Endothelial cell of umbilical vein (primary cell): Measurements from ENCODE around the gene KPNB1. TPM values are rescaled to one million over a fixed set of nuclear protein-coding genes. Genes with fewer than 3 reads are reported as not detected.

Experiments used
- BruUV-seq: library from RNA; stranded (reverse); fragments of 400-500 nt; replicated peaks from 2 replicates; lab custom pipeline; 2021; lab: Mats Ljungman, UMichigan
- CTCF ChIA-PET: fragments of 300-600, 350-600 bp; sonication (Branson Sonifier 250); formaldehyde crosslinking; loops from one replicate; lab custom pipeline; 2021; ENCODE audit warnings: antibody characterized with exemption, inconsistent platforms; lab: Charles Lee
- POLR2A ChIA-PET: fragments of 300-600, 350-600 bp; sonication (Branson Sonifier 250); formaldehyde crosslinking; loops from one replicate; lab custom pipeline; 2021; ENCODE audit warnings: antibody characterized with exemption, inconsistent platforms; lab: Charles Lee
- DNase-seq: peaks from one replicate; pipeline ENCODE4 v3.0.0-alpha.2; 2011; ENCODE audit warnings: low read depth, low spot score
- FAIRE-seq: peaks from 2 replicates; lab custom pipeline; 2011; peaks lifted over from hg19 to GRCh38; lab: Jason Lieb, UNC
- H2AFZ ChIP-seq: 2 replicates; pipeline ENCODE4 v1.6.0; 2012; ENCODE audit warnings: low read depth, low read length, control low read depth, inconsistent platforms
- H3K27ac ChIP-seq: 2 replicates; pipeline ENCODE4 v1.5.1; 2011; ENCODE audit warnings: low read depth, mild to moderate bottlenecking, control low read depth, low read length, moderate library complexity; ENCODE audit not compliant: insufficient read depth
- H3K27me3 ChIP-seq, 2 experiments: 2 replicates each; pipeline versions ENCODE4 v1.6.0 to v1.6.1; 2011; ENCODE audit warnings: low read length in 2 of 2, mixed read lengths in 1 of 2; ENCODE audit not compliant: control insufficient read depth in 2 of 2, insufficient read depth in 2 of 2
- H3K36me3 ChIP-seq, 2 experiments: 2 replicates in 1 of 2; 3 replicates in 1 of 2; pipeline ENCODE4 v1.5.1; 2011; ENCODE audit warnings: low read length in 2 of 2, mild to moderate bottlenecking in 1 of 2, moderate library complexity in 1 of 2; ENCODE audit not compliant: control insufficient read depth in 2 of 2, insufficient read depth in 2 of 2; ENCODE audit errors: extremely low read depth in 1 of 2
- H3K4me1 ChIP-seq: 3 replicates; pipeline ENCODE4 v1.5.1; 2011; ENCODE audit warnings: mild to moderate bottlenecking, low read length; ENCODE audit not compliant: control insufficient read depth, insufficient read depth; ENCODE audit errors: extremely low read depth
- H3K4me2 ChIP-seq: 2 replicates; pipeline ENCODE4 v1.6.1; 2011; ENCODE audit warnings: low read length, control low read depth, mixed read lengths; ENCODE audit not compliant: insufficient read depth
- H3K4me3 ChIP-seq, 3 experiments: fragments of 200-600 bp in 1 of 3; sonication (generic), shearing (Covaris generic) in 1 of 3; replicated peaks in 1 of 3; 2 replicates each; pipeline ENCODE4 v1.5.1; 2011 to 2016; ENCODE audit warnings: control low read depth in 3 of 3, low read length in 3 of 3, mild to moderate bottlenecking in 2 of 3, inconsistent platforms in 1 of 3, low read depth in 1 of 3, moderate library complexity in 1 of 3; ENCODE audit not compliant: insufficient read depth in 1 of 3
- H3K79me2 ChIP-seq: 2 replicates; pipeline ENCODE4 v1.6.0; 2012; ENCODE audit warnings: low read length, inconsistent platforms; ENCODE audit not compliant: control insufficient read depth, insufficient read depth
- H3K9ac ChIP-seq: replicated peaks from 2 replicates; pipeline ENCODE3; 2011; ENCODE audit warnings: low read length, control low read depth; ENCODE audit not compliant: insufficient read depth; ENCODE audit errors: extremely low read depth
- H3K9me1 ChIP-seq: replicated peaks from 3 replicates; pipeline ENCODE4 v1.6.0; 2011; ENCODE audit warnings: mild to moderate bottlenecking, low read length; ENCODE audit not compliant: control insufficient read depth, insufficient read depth; ENCODE audit errors: extremely low read depth
- H3K9me3 ChIP-seq: replicated peaks from 2 replicates; pipeline ENCODE4 v1.5.1; 2012; ENCODE audit warnings: low read length, inconsistent platforms; ENCODE audit not compliant: control insufficient read depth, insufficient read depth
- H4K20me1 ChIP-seq: replicated peaks from 2 replicates; pipeline ENCODE3; 2011; ENCODE audit warnings: mild to moderate bottlenecking, low read length; ENCODE audit not compliant: control insufficient read depth, insufficient read depth; ENCODE audit errors: extremely low read depth
- CTCF ChIP-seq, 2 donors: IDR thresholded peaks; 1 replicate in 1 of 2; 2 replicates in 1 of 2; pipeline ENCODE4 v1.5.1; 2011; ENCODE audit warnings: low read length in 2 of 2, mild to moderate bottlenecking in 2 of 2, moderate library complexity in 2 of 2, control low read depth in 1 of 2, inconsistent platforms in 1 of 2, low read depth in 1 of 2; ENCODE audit not compliant: insufficient read depth in 1 of 2; ENCODE audit errors: extremely low read depth in 1 of 2
- EZH2 ChIP-seq: IDR thresholded peaks from 2 replicates; pipeline ENCODE4 v1.6.1; 2012; ENCODE audit warnings: borderline replicate concordance, low read depth, mild to moderate bottlenecking, moderate library complexity, low read length, inconsistent platforms; ENCODE audit not compliant: severe bottlenecking
- FOS ChIP-seq: IDR thresholded peaks from 2 replicates; pipeline ENCODE4 v1.6.1; 2011; ENCODE audit warnings: mild to moderate bottlenecking, low read length, moderate library complexity, borderline replicate concordance; ENCODE audit not compliant: insufficient read depth
- GATA2 ChIP-seq: IDR thresholded peaks from 2 replicates; pipeline ENCODE4 v1.7.0; 2011; ENCODE audit warnings: low read depth, mild to moderate bottlenecking, moderate library complexity, mixed read lengths, low read length; ENCODE audit not compliant: insufficient read length, insufficient read depth
- JUN ChIP-seq: IDR thresholded peaks from 2 replicates; pipeline ENCODE4 v1.6.1; 2011; ENCODE audit warnings: borderline replicate concordance, low read depth; ENCODE audit not compliant: insufficient read length, insufficient read depth
- MAX ChIP-seq: IDR thresholded peaks from 2 replicates; pipeline ENCODE4 v1.6.1; 2011; ENCODE audit not compliant: insufficient read depth, insufficient read length
- MYC ChIP-seq: IDR thresholded peaks from one replicate; pipeline ENCODE4 v1.6.1; 2011; ENCODE audit warnings: mild to moderate bottlenecking, low read depth, low read length
- POLR2A ChIP-seq: IDR thresholded peaks from 2 replicates; pipeline ENCODE4 v1.6.1; 2012; ENCODE audit warnings: low read depth, mild to moderate bottlenecking, control low read depth, low read length
- POLR2AphosphoS5 ChIP-seq: IDR thresholded peaks from 2 replicates; pipeline ENCODE4 v1.6.1; 2012; ENCODE audit warnings: low read depth, mild to moderate bottlenecking, control low read depth, low read length, moderate library complexity; ENCODE audit not compliant: insufficient read depth
- dilution Hi-C: fragments of 300-500 bp; cut with MboI; formaldehyde crosslinking; loops from one replicate; pipeline ENCODE4 v1.15.0; 2019; ENCODE audit warnings: low sequenced_read_pairs; ENCODE audit not compliant: extremely low pct_ligation_motif_present
- intact Hi-C: fragments of 100-400 bp; cut with micrococcal nuclease; formaldehyde crosslinking; loops from one replicate; pipeline ENCODE4 v1.10.0; 2022
- polyA plus RNA-seq, 4 experiments: library from polyadenylated mRNA; depleted of rRNA in 3 of 4; stranded (reverse) in 3 of 4; unstranded in 1 of 4; fragments of >200 nt; gene quantifications; 2 replicates each; pipeline versions ENCODE4 v1.2.1 to v1.2.3, GENCODE V29; 2011 to 2012; ENCODE audit warnings: missing spikeins in 1 of 4
- total RNA-seq: library from RNA; stranded (reverse); gene quantifications from 2 replicates; pipeline ENCODE4 v1.2.3, GENCODE V29; 2021

KPNB1 gene
- total and polyA plus RNA-seq, 2 donors (not counting 3 experiments of a cell fraction or from before 2014, with no cell fraction given), result 119 to 495 TPM

- POLR2A ChIA-PET, result no interaction called here
- no peaks in the 10 kb centered on the region for H3K9me3 ChIP-seq
- no peak overlapping the region for H3K9ac ChIP-seq
- no peaks in the 10 kb centered on the region for H4K20me1 ChIP-seq
- no peaks in the 10 kb centered on the region for H3K9me1 ChIP-seq
- peak overlapping the region; percentile 46 for H2AFZ ChIP-seq
- dilution Hi-C loops (no loop called here), intact Hi-C loops (no loop called here)
- CTCF ChIA-PET, result interaction anchor here (0.8 to 0.9 kb wide), 3 partner anchors 12 to 56 kb away, joined by 3 to 4 read pairs (median 3); no protein-coding TSS in a partner anchor
- H3K36me3 ChIP-seq, result no peaks in the 10 kb centered on the region
- FAIRE-seq (no peak), DNase-seq (no peak)
- TF ChIP-seq MYC (no peak), POLR2A (no peak), EZH2 (peak; percentile 93), POLR2AphosphoS5 (no peak), JUN (no peak)
- no peaks in the 10 kb centered on the region for H3K4me1 ChIP-seq
- peak overlapping the region; percentile 28 for H3K4me2 ChIP-seq
- H3K79me2 ChIP-seq, result no peaks in the 10 kb centered on the region
- no peak overlapping the region for H3K27ac ChIP-seq
- peaks cover 37 to 38% of the 10 kb centered on the region in 2 experiments for H3K27me3 ChIP-seq
- BruUV-seq, result no TSS peak
- no peak overlapping the region for H3K4me3 ChIP-seq
These were observed 84.1 kb downstream of the KPNB1 start for GRCh38 chr17:47733674-47734410.

- POLR2A ChIA-PET, result no interaction called here
- intact Hi-C loops (no loop called here), dilution Hi-C loops (no loop called here)
- FAIRE-seq (no peak), DNase-seq (no peak)
- no peak overlapping the region for H3K9ac ChIP-seq
- BruUV-seq, result no TSS peak
- no peaks in the 10 kb centered on the region for H3K36me3 ChIP-seq
- H2AFZ ChIP-seq, result no peak overlapping the region
- TF ChIP-seq MAX, result no peak
- TF ChIP-seq JUN, result no peak
- no peak for TF ChIP-seq FOS
- TF ChIP-seq CTCF (IDR thresholded peaks at IDR 0.05; ENCODE audit: extremely low read depth in 1 of 2, insufficient read depth in 1 of 2, low read depth in 1 of 2, low read length in 2 of 2), result no peak
- no peak for TF ChIP-seq MYC
- no peak for TF ChIP-seq GATA2
- no peak for TF ChIP-seq POLR2A
- no peak for TF ChIP-seq POLR2AphosphoS5
- H3K79me2 ChIP-seq, result no peaks in the 10 kb centered on the region
- H3K27ac ChIP-seq, result no peak overlapping the region
- CTCF ChIA-PET, result no interaction called here
- no peaks in the 10 kb centered on the region for H3K4me1 ChIP-seq
- H3K9me1 ChIP-seq, result no peaks in the 10 kb centered on the region
- H3K4me3 ChIP-seq, result no peak overlapping the region
- H3K4me2 ChIP-seq, result no peak overlapping the region
- H3K27me3 ChIP-seq, result peaks cover 37 to 38% of the 10 kb centered on the region in 2 experiments
- H4K20me1 ChIP-seq, result no peaks in the 10 kb centered on the region
- H3K9me3 ChIP-seq, result no peaks in the 10 kb centered on the region
These were observed 85.4 kb downstream of the KPNB1 start for GRCh38 chr17:47735139-47735464.
